ENCODE data around the gene LRRC72.

DNA sequence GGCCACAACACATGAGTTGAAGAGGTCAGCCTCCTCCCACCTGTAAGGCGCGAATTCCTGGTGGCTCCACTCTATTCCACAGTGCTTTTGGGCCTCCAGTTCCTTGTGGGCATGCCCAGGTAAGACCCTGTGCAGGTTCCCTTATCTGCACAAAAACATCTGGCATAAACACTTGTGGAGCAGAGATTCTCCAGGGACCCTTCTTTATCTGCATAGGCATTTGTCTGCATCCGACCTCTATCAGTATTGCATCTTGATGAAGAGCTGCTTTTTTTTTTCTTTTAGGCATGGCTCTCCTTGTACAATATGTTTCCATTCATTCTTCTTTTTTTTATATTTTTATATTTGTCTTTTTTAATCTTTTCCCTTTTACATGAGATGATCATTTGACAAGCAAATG, 60.5 kb downstream of the LRRC72 start:
- TF ChIP-seq, protein P1, sequence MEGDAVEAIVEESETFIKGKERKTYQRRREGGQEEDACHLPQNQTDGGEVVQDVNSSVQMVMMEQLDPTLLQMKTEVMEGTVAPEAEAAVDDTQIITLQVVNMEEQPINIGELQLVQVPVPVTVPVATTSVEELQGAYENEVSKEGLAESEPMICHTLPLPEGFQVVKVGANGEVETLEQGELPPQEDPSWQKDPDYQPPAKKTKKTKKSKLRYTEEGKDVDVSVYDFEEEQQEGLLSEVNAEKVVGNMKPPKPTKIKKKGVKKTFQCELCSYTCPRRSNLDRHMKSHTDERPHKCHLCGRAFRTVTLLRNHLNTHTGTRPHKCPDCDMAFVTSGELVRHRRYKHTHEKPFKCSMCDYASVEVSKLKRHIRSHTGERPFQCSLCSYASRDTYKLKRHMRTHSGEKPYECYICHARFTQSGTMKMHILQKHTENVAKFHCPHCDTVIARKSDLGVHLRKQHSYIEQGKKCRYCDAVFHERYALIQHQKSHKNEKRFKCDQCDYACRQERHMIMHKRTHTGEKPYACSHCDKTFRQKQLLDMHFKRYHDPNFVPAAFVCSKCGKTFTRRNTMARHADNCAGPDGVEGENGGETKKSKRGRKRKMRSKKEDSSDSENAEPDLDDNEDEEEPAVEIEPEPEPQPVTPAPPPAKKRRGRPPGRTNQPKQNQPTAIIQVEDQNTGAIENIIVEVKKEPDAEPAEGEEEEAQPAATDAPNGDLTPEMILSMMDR (IDR thresholded peaks at IDR 0.05 in 2 of 3, conservative IDR thresholded peaks at IDR 0.05 in 1 of 3; ENCODE audit: control insufficient read depth in 2 of 3, extremely low read depth in 1 of 3, insufficient read depth in 1 of 3, low read depth in 3 of 3, low read length in 3 of 3): no peak
- TF ChIP-seq BRCA1 (IDR thresholded peaks at IDR 0.05; ENCODE audit: low read depth, low read length): no peak
- TF ChIP-seq, protein P2, sequence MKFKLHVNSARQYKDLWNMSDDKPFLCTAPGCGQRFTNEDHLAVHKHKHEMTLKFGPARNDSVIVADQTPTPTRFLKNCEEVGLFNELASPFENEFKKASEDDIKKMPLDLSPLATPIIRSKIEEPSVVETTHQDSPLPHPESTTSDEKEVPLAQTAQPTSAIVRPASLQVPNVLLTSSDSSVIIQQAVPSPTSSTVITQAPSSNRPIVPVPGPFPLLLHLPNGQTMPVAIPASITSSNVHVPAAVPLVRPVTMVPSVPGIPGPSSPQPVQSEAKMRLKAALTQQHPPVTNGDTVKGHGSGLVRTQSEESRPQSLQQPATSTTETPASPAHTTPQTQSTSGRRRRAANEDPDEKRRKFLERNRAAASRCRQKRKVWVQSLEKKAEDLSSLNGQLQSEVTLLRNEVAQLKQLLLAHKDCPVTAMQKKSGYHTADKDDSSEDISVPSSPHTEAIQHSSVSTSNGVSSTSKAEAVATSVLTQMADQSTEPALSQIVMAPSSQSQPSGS (IDR thresholded peaks at IDR 0.05; ENCODE audit: low read length): no peak
- TF ChIP-seq ZNF384 (IDR thresholded peaks at IDR 0.05; ENCODE audit: borderline replicate concordance, low read depth, low read length): no peak
- TF ChIP-seq, protein P3, sequence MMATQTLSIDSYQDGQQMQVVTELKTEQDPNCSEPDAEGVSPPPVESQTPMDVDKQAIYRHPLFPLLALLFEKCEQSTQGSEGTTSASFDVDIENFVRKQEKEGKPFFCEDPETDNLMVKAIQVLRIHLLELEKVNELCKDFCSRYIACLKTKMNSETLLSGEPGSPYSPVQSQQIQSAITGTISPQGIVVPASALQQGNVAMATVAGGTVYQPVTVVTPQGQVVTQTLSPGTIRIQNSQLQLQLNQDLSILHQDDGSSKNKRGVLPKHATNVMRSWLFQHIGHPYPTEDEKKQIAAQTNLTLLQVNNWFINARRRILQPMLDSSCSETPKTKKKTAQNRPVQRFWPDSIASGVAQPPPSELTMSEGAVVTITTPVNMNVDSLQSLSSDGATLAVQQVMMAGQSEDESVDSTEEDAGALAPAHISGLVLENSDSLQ (IDR thresholded peaks at IDR 0.05): no peak
- no peak for TF ChIP-seq CBX5 (IDR thresholded peaks at IDR 0.05; ENCODE audit: low read depth)
- TF ChIP-seq, protein P4, sequence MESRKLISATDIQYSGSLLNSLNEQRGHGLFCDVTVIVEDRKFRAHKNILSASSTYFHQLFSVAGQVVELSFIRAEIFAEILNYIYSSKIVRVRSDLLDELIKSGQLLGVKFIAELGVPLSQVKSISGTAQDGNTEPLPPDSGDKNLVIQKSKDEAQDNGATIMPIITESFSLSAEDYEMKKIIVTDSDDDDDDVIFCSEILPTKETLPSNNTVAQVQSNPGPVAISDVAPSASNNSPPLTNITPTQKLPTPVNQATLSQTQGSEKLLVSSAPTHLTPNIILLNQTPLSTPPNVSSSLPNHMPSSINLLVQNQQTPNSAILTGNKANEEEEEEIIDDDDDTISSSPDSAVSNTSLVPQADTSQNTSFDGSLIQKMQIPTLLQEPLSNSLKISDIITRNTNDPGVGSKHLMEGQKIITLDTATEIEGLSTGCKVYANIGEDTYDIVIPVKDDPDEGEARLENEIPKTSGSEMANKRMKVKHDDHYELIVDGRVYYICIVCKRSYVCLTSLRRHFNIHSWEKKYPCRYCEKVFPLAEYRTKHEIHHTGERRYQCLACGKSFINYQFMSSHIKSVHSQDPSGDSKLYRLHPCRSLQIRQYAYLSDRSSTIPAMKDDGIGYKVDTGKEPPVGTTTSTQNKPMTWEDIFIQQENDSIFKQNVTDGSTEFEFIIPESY (IDR thresholded peaks at IDR 0.05): no peak
- TF ChIP-seq CBFB (IDR thresholded peaks at IDR 0.05; ENCODE audit: low read depth): no peak
- TF ChIP-seq POLR2AphosphoS5 (IDR thresholded peaks at IDR 0.05; ENCODE audit: low read length): no peak
- no peak for TF ChIP-seq TCF12 (IDR thresholded peaks at IDR 0.05; ENCODE audit: low read depth, low read length)
